K562 (cell line): Measurements from ENCODE around the gene COL28A1. TPM values are rescaled to one million over a fixed set of nuclear protein-coding genes. Genes with fewer than 3 reads are reported as not detected.

Source experiments
- ATAC-seq: fragments of 200-7000 bp; cut with Tn5 transposase; 3 replicates; pipeline ENCODE4 v1.9.1; 2020; ENCODE audit warnings: moderate library complexity
- BruUV-seq: library from RNA; stranded (reverse); fragments of 400-500 nt; replicated peaks from 2 replicates; lab custom pipeline; 2021; lab: Mats Ljungman, UMichigan
- CTCF ChIA-PET: fragments of 300-600 bp; formaldehyde crosslinking; extraction: SDS; loops from one replicate; lab custom pipeline; 2021; ENCODE audit warnings: low intra/inter-chr PET ratio; lab: Yijun Ruan, JAX
- POLR2A ChIA-PET: fragments of 300-600, 350-650 bp; sonication (Branson Sonifier 250); formaldehyde crosslinking; extraction: SDS; loops from one replicate; lab custom pipeline; 2021; ENCODE audit warnings: antibody characterized with exemption, inconsistent platforms; lab: Yijun Ruan, JAX
- DNase-seq, 4 experiments: peaks; one replicate each; pipeline versions ENCODE4 v3.0.0 to v3.0.0-alpha.2; 2011 to 2018; ENCODE audit warnings: low spot score in 3 of 4, mixed read lengths in 3 of 4; ENCODE audit errors: extremely low read depth in 1 of 4
- FAIRE-seq: peaks from 2 replicates; lab custom pipeline; 2011; peaks lifted over from hg19 to GRCh38; lab: Jason Lieb, UNC
- H2AFZ ChIP-seq: 2 replicates; pipeline ENCODE4 v1.6.0; 2011; ENCODE audit warnings: low read depth, low read length, control low read depth, inconsistent platforms
- H3K27ac ChIP-seq: fragments of 200-600 bp; 3 replicates; pipeline ENCODE4 v1.8.0; 2011; ENCODE audit warnings: low read depth, mild to moderate bottlenecking, control low read depth, inconsistent platforms, low read length, moderate library complexity, mixed read lengths; ENCODE audit errors: extremely low read depth
- H3K27me3 ChIP-seq, 2 experiments: fragments of 300-600 bp in 1 of 2; 2 replicates in 1 of 2; 3 replicates in 1 of 2; pipeline versions ENCODE4 v1.6.0 to v1.8.0; 2011; ENCODE audit warnings: inconsistent platforms in 2 of 2, low read length in 2 of 2, mild to moderate bottlenecking in 1 of 2, mixed read lengths in 1 of 2, moderate library complexity in 1 of 2; ENCODE audit not compliant: control insufficient read depth in 2 of 2, insufficient read depth in 2 of 2
- H3K36me3 ChIP-seq: fragments of 300-600 bp; 3 replicates; pipeline ENCODE4 v1.8.0; 2011; ENCODE audit warnings: mild to moderate bottlenecking, low read length, inconsistent platforms; ENCODE audit not compliant: control insufficient read depth, insufficient read depth
- H3K4me1 ChIP-seq, 2 experiments: fragments of 200-600 bp in 1 of 2; replicated peaks in 1 of 2; 2 replicates in 1 of 2; 3 replicates in 1 of 2; pipeline versions ENCODE4 v1.5.1 to v1.8.0; 2011; ENCODE audit warnings: inconsistent platforms in 2 of 2, low read length in 2 of 2, mild to moderate bottlenecking in 1 of 2, mixed read lengths in 1 of 2, moderate library complexity in 1 of 2; ENCODE audit not compliant: control insufficient read depth in 2 of 2, insufficient read depth in 2 of 2
- H3K4me2 ChIP-seq: 2 replicates; pipeline ENCODE4 v1.6.1; 2011; ENCODE audit warnings: low read length, control low read depth, inconsistent platforms, mixed read lengths; ENCODE audit not compliant: insufficient read depth
- H3K4me3 ChIP-seq: fragments of 200-600 bp; sonication (generic), shearing (Covaris generic); 2 replicates; pipeline ENCODE4 v1.5.1; 2016; ENCODE audit warnings: control low read depth, inconsistent platforms
- H3K79me2 ChIP-seq: fragments of 200-600 bp; 3 replicates; pipeline ENCODE4 v1.8.0; 2011; ENCODE audit warnings: low read length, inconsistent platforms; ENCODE audit not compliant: control insufficient read depth, insufficient read depth
- H3K9ac ChIP-seq, 2 experiments: 2 replicates each; pipeline versions ENCODE4 v1.6.0 to v1.6.1; 2011; ENCODE audit warnings: low read depth in 2 of 2, low read length in 2 of 2, control low read depth in 1 of 2, inconsistent platforms in 1 of 2, mild to moderate bottlenecking in 1 of 2, mixed read lengths in 1 of 2; ENCODE audit not compliant: insufficient read depth in 1 of 2
- H3K9me1 ChIP-seq: one replicate; pipeline ENCODE4 v1.6.0; 2011; ENCODE audit warnings: inconsistent platforms, mild to moderate bottlenecking, low read length, moderate library complexity; ENCODE audit not compliant: control insufficient read depth, insufficient read depth
- H3K9me3 ChIP-seq: replicated peaks from 2 replicates; pipeline ENCODE4 v1.5.1; 2011; ENCODE audit warnings: low read depth, low read length, inconsistent platforms; ENCODE audit not compliant: control insufficient read depth, insufficient read depth
- H4K20me1 ChIP-seq: replicated peaks from 2 replicates; pipeline ENCODE4 v1.6.1; 2011; ENCODE audit warnings: low read length, inconsistent platforms, mixed read lengths; ENCODE audit not compliant: control insufficient read depth, insufficient read depth
- CAMTA2 ChIP-seq: fragments of 250-450 bp; sonication (Bioruptor Pico); conservative IDR thresholded peaks from 2 replicates; pipeline ENCODE4 v1.5.1; 2022
- CBX3 ChIP-seq, 2 experiments: IDR thresholded peaks; 1 replicate in 1 of 2; 2 replicates in 1 of 2; pipeline ENCODE4 v1.6.1; 2012; ENCODE audit warnings: inconsistent platforms in 2 of 2, low read length in 2 of 2, borderline replicate concordance in 1 of 2, control low read depth in 1 of 2
- KAT7 ChIP-seq: sonication (generic); formaldehyde crosslinking; IDR thresholded peaks from 2 replicates; pipeline ENCODE4 v1.8.0; 2022; ENCODE audit warnings: missing genetic modification reagents, mild to moderate bottlenecking, borderline replicate concordance
- MECOM ChIP-seq: fragments of 250-450 bp; sonication (Bioruptor Pico); IDR thresholded peaks from 2 replicates; pipeline ENCODE4 v1.8.0; 2022; ENCODE audit warnings: inconsistent platforms
- RBM25 ChIP-seq: fragments of 200-400 bp; formaldehyde crosslinking; IDR thresholded peaks from 2 replicates; pipeline ENCODE4 v1.6.1; 2018; ENCODE audit warnings: low read length, low read depth, moderate library complexity; ENCODE audit not compliant: severe bottlenecking
- ZFPM2 ChIP-seq: fragments of 250-450 bp; sonication (Bioruptor Pico); IDR thresholded peaks from 2 replicates; pipeline ENCODE4 v1.5.1; 2022; ENCODE audit warnings: mild to moderate bottlenecking
- ZNF24 ChIP-seq: fragments of 450-650 bp; IDR thresholded peaks from 2 replicates; pipeline ENCODE4 v1.6.1; 2016
- ZNF407 ChIP-seq: fragments of 450-650 bp; IDR thresholded peaks from 2 replicates; pipeline ENCODE4 v1.6.1; 2016; ENCODE audit warnings: low read depth
- WGBS: fragments of 100-300 bp; shearing (Covaris generic); methylation state at CpG from one replicate; pipeline ENCODE4 v1.1.6; 2016; ENCODE audit warnings: low coverage, mixed read lengths; ENCODE audit not compliant: insufficient coverage; ENCODE audit errors: missing lambda C conversion rate; 5-methylcytosine and 5-hydroxymethylcytosine counted together
- in situ Hi-C: fragments of 300-500 bp; cut with MboI; formaldehyde crosslinking; loops from 4 replicates; pipeline ENCODE4 v1.15.0; 2018; ENCODE audit warnings: inconsistent platforms, mixed read lengths
- intact Hi-C: fragments of 100-400 bp; cut with micrococcal nuclease; formaldehyde crosslinking; loops from 2 replicates; pipeline ENCODE4 v1.14.2; 2022
- polyA plus RNA-seq, 8 experiments: library from polyadenylated mRNA; depleted of rRNA in 4 of 8; stranded (reverse) in 5 of 8; unstranded in 3 of 8; fragments of >200 nt; fragmentation: Nextera tagmentation in 2 of 8; fragmentation: Illumina TruSeq in 1 of 8; extraction: Ambion mirVana in 2 of 8; extraction: Trizol in 1 of 8; gene quantifications; 2 replicates each; pipeline versions ENCODE4 v1.2.1 to v1.2.3, GENCODE V29; 2011 to 2014; ENCODE audit warnings: inconsistent platforms in 1 of 8, missing spikeins in 1 of 8
- total RNA-seq, 7 experiments: library from RNA; depleted of rRNA in 6 of 7; stranded (reverse); fragments of >200 nt in 6 of 7; fragmentation: Illumina TruSeq in 2 of 7; extraction: Trizol in 2 of 7; gene quantifications; 2 replicates each; pipeline versions ENCODE4 v1.2.1 to v1.2.3, GENCODE V29; 2011 to 2021; ENCODE audit warnings: low replicate concordance in 1 of 7

COL28A1 gene
- total and polyA plus RNA-seq, 9 of the 15 experiments (the other 6 are each of a cell fraction or from before 2014, with no cell fraction given) = 0.03 to 0.13 (median 0.05) TPM; not detected in 3

GRCh38 chr7:7484072-7484471 lies 51.6 kb downstream of the COL28A1 start:
- H3K4me1 ChIP-seq = no peaks in the 10 kb centered on the region
- POLR2A ChIA-PET = no interaction called here
- TF ChIP-seq RBM25 (no peak), KAT7 (CRISPR knock-in tag) (no peak), CAMTA2 (CRISPR knock-in tag) (no peak), ZNF407 (no peak), ZFPM2 (CRISPR knock-in tag) (no peak), CBX3 (IDR thresholded peaks at IDR 0.05; ENCODE audit: borderline replicate concordance in 1 of 2, low read length in 2 of 2) (peak in 1 of 2 experiments; percentile 56; a peak in 1 of 3 replicates), MECOM (CRISPR knock-in tag) (no peak), ZNF24 (peak; percentile 51; the same call in 1 of the 2 replicates)

More at GRCh38 chr7:7484072-7484471, 51.6 kb downstream of the COL28A1 start:
- Histone ChIP-seq H3K27me3 (no peaks in the 10 kb centered on the region), H4K20me1 (no peaks in the 10 kb centered on the region), H3K4me3 (no peak overlapping the region), H3K36me3 (no peaks in the 10 kb centered on the region), H2AFZ (no peak overlapping the region), H3K79me2 (no peaks in the 10 kb centered on the region), H3K4me2 (no peak overlapping the region), H3K9me3 (no peaks in the 10 kb centered on the region), H3K9me1 (no peaks in the 10 kb centered on the region), H3K27ac (no peak overlapping the region), H3K9ac (no peak overlapping the region)
- intact Hi-C loops (no loop called here), in situ Hi-C loops (no loop called here)
- BruUV-seq = no TSS peak
- 0% methylated on average over 1 of the region's 1 CpG for WGBS
- CTCF ChIA-PET = no interaction called here
- DNase-seq (no peak), ATAC-seq (no peak), FAIRE-seq (no peak)
